HG02610 (cell line): ENCODE measurements around the gene NSUN7.
A peak's percentile ranks its signal among the peaks of the same experiment; 100 is the strongest.
"Not testable (repeated sequence)": the region's sequence is repeated elsewhere in the genome, so short reads cannot be mapped to it uniquely, and the experiment has no call there.

Experiments used
- ATAC-seq: cut with Tn5 transposase; IDR thresholded peaks from one replicate; pipeline ENCODE4 v1.9.1; 2021; ENCODE audit warnings: mild to moderate bottlenecking, moderate library complexity; ENCODE audit not compliant: unreplicated experiment

Gene NSUN7

GRCh38 chr4:40812386-40812785 is 62.6 kb downstream of the NSUN7 start:
- ATAC-seq = no peak

DNA sequence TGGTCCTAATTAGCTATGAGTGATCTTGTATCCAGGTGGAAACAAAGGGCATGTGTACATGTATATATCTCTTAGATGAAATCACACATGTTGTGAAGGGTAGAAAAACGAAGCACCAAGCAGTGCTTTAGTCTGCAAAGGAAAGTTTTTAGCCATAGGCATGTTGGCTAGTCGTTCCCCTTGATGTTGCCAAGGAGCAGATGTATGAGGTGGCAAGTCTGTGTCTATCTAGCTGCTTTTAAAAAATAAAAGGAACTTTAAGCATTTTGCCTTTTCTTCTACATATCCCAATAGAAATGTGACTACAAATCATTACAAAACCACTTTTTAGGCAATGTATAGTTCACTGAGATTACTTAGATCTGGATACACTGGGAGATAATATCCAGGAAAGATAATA is 63.1 kb downstream of the NSUN7 start:
- no peak for ATAC-seq

DNA sequence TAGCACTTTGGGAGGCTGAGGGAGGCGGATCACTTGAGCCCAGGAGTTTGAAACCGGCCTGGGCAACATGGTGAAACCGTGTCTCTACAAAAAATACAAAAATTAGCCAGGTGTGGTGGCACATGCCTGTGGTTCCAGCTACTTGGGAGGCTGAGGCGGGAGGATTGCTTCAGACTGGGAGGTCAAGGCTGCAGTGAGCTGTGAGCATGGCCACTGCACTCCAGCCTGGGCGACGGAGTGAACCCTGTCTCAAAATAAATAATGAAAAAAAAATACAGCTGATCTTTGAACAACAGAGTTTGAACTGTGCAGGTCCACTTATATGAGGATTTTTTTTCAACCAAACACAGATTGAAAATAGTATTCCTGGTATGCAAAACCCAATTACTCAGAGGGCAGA is 67.4 kb downstream of the NSUN7 start:
- not testable (repeated sequence) for ATAC-seq

- no peak for ATAC-seq
Observed at GRCh38 chr4:40820101-40820500, 70.3 kb downstream of the NSUN7 start.

DNA sequence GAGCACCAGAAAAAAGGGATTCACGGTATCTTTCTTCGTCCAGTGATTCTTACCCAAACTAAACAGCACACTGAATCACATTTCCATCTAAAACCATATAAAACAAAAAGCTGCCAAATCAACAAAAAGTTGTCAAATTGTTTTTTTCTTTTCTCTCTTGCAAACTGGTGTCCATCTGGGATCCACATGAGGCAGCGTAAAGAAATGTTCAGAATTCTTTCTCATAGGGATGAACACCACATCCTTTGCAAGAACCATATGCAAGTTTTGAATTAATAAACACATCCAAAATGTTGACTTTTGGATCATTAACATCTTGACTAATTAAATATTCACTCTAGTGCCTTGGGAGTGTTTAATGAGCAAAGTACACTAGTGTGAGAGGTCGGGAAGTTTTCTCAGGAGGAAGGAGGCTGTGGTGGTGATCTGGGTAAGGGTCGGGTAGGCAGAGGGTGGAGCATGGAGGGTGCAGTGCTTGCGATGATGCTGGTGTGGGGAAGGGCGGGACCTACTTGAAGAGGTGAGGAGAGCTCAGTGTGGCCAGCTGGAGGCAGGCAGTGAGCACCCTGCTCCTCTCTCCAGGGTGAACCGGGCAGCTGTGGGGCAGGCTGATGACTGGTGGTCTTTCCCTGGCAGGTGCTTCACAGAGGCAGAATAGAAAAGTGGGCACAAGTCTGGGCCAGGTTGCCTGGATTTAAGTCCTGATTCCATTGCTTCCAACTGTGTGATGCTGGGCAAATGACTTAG is 72.8 kb downstream of the NSUN7 start:
- ATAC-seq = no peak

- no peak for ATAC-seq
Observed at GRCh38 chr4:40825014-40825838, 75.5 kb downstream of the NSUN7 start.

DNA sequence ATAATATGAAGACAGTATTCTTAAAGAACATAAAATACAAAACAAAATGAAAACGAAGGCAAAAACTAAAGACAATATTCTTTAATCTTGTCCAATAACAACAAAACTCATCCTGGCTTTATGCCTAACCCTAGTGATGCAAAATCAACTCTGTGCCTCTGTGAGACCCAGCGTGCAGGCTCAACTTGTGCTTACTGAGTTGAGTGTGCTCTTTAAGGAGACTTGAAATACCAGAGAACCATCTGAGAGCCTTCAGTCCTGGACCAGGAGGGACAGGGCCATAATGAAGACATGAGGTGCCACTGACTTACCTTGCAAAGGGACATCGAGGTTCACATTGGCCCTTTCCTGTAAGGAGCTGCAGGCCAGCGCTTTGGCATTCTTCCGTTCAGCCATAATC is 77.1 kb downstream of the NSUN7 start:
- ATAC-seq = no peak

DNA sequence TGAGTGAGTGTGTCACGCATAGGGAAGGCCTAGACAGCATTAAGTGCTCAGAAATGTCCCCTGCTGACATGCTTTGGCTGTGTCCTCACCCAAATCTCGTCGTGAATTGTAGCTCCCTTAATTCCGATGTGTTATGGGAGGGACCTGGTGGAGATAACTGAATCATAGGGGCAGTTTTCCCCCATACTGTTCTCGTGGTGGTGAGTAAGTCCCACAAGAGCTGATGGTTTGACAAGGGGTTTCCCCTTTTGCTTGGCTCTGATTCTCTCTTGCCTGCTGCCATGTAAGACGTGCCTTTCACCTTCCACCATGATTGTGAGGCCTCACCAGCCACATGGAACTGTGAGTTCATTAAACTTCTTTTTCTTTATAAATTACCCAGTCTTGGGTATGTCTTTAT is 78.0 kb downstream of the NSUN7 start:
- no peak for ATAC-seq

- ATAC-seq = no peak
Observed at GRCh38 chr4:40828661-40829060, 78.9 kb downstream of the NSUN7 start.

DNA sequence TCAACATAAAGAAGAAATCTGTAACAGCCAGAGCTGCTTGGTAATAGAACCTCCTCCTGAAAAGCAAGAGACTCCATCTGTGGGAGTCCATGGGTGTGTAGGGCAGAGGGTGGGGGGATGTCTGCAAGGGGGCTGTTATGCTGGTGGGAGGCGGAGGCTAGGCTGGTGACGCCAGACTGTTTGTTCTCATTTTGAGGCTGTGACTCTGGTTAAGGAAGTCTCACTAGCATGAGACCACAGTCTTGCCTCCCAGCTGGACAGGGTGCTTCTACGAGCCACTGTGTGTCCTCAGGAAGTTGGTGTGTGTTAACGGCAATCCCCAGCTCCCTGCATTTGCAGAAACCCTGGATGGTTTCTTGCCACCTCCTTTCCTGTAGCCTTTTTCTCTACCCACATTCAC is 79.8 kb downstream of the NSUN7 start:
- ATAC-seq = no peak

- no peak for ATAC-seq
Observed at GRCh38 chr4:40831146-40831907, 81.6 kb downstream of the NSUN7 start.

- ATAC-seq = no peak
Observed at GRCh38 chr4:40832175-40832574, 82.4 kb downstream of the NSUN7 start.

GRCh38 chr4:40833212-40833611 is 83.5 kb downstream of the NSUN7 start:
- ATAC-seq = no peak

GRCh38 chr4:40837094-40837870 is 87.5 kb downstream of the NSUN7 start:
- no peak for ATAC-seq

DNA sequence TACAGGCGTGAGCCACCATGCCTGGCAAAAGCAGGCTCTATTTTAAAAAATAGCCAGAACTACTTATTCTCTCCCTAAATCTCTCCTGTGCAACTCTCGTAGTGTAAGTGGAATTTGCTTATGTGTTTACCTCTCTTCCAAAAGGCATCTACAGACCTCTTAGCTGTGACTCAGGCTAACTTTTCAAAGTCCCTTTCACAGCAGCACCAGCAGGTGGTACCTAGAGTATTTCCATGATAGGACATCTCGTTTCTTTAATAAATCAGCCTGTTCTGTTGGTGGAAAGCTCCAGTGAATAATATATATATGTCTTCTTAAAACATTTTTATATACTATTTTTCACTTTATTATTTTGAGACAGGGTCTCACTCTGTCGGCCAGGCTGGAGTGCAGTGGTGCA is 89.0 kb downstream of the NSUN7 start:
- no peak for ATAC-seq

- peak; percentile 31 for ATAC-seq
Observed at GRCh38 chr4:40840255-40840984, 90.7 kb downstream of the NSUN7 start.

DNA sequence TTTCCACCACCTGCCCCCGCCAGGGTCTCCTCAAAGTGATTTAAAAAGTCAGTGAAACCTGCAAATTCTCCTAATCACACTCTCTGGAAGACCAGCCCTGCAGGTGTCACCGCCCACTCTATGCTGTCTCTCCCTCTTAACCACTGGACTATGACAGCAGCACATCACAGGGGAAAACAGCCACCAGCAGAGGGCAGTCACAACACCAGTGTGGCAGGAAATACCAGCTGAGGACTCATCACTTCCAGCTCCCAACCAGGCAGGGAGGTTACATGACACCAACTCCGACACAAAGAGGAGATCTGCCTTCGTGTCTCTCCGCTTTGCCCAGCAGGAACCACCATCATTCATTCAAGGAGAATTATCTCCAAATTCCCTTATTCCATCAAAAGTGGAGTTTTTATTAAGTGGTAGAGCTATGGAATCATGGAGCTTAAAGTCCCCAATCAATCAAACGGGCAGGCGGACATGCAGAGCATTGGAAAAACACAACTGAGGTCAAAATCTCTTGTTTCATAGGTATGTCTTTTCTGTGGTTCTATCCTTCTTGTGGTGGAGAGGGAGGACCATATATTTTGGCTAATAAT is 91.3 kb downstream of the NSUN7 start:
- peak; percentile 65 for ATAC-seq

DNA sequence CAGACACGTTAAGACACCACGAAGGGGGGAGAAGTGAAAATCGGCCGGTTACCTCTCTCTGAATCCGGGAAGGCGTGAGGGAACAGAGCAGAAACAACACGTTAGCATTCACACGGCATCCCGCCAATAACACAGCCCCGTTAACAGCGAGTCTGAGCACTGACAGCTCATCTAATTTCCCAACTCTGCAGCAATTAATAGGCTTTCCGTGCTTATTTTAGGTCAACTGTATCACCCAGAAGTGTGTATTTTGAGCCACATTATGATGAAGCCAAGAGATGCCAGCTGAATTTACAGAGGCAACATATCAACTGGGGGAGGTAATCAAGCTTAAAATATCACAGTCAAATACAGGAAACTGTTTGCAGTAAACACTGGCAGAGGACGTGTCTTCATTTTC is 92.6 kb downstream of the NSUN7 start:
- ATAC-seq = no peak

- ATAC-seq = no peak
Observed at GRCh38 chr4:40842725-40843423, 93.1 kb downstream of the NSUN7 start.
